Measurements from ENCODE around the gene ISOC1. TPM values are rescaled to one million over a fixed set of nuclear protein-coding genes. Genes with fewer than 3 reads are reported as not detected.

ISOC1 gene

GRCh38 chr5:129155876-129156275 is 61.3 kb downstream of the ISOC1 start:
- Histone ChIP-seq H2BK5ac (ENCODE audit: low read length) (no peak overlapping the region), H2BK12ac (ENCODE audit: low read length) (no peak overlapping the region), H2BK15ac (ENCODE audit: low read length) (no peak overlapping the region), H3K9ac (ENCODE audit: low read depth, low read length, poor library complexity) (no peak overlapping the region), H2AK5ac (ENCODE audit: low read depth, low read length) (no peak overlapping the region), H3K23ac (ENCODE audit: low read depth, low read length, poor library complexity) (no peak overlapping the region), H3K4ac (ENCODE audit: low read length) (no peak overlapping the region), H3K4me3 (ENCODE audit: low read length in 2 of 2) (no peak overlapping the region), H3K14ac (ENCODE audit: low read length) (no peak overlapping the region), H3K27ac (replicated peaks; ENCODE audit: low read length) (no peak overlapping the region), H2AFZ (ENCODE audit: low read length) (no peak overlapping the region), H3K79me1 (ENCODE audit: low read depth, low read length) (no peaks in the 10 kb centered on the region), H3K27me3 (ENCODE audit: control insufficient read depth in 3 of 3, insufficient read depth in 3 of 3, low read depth in 1 of 3, low read length in 3 of 3) (no peaks in the 10 kb centered on the region), H3K4me2 (ENCODE audit: insufficient read depth, low read length, poor library complexity, severe bottlenecking) (no peak overlapping the region), H3K9me3 (replicated peaks in 1 of 2; ENCODE audit: control insufficient read depth in 2 of 2, insufficient read depth in 1 of 2, low read depth in 1 of 2, low read length in 2 of 2) (no peaks in the 10 kb centered on the region), H2BK120ac (ENCODE audit: low read depth, low read length) (no peak overlapping the region), H4K91ac (ENCODE audit: low read depth, low read length, poor library complexity) (no peak overlapping the region), H3K4me1 (ENCODE audit: control insufficient read depth in 2 of 2, insufficient read depth in 1 of 2, low read depth in 1 of 2, low read length in 2 of 2) (no peaks in the 10 kb centered on the region), H3K18ac (ENCODE audit: low read length) (no peak overlapping the region), H4K8ac (ENCODE audit: low read depth, low read length) (no peak overlapping the region), H3K36me3 (replicated peaks in 1 of 2; ENCODE audit: control insufficient read depth in 2 of 2, insufficient read depth in 2 of 2, low read length in 2 of 2) (no peaks in the 10 kb centered on the region)
- DNase-seq (ENCODE audit: low spot score) = no peak
- WGBS, 2 donors (ENCODE audit: extremely low coverage in 2 of 2, insufficient read length in 2 of 2, insufficient replicate concordance in 1 of 2) = no CpG with 5 or more reads among the region's 3 CpGs

GRCh38 chr5:129161830-129162229 is 67.3 kb downstream of the ISOC1 start:
- no peak overlapping the region for H3K4me2 ChIP-seq (ENCODE audit: insufficient read depth, low read length, poor library complexity, severe bottlenecking)
- no peak overlapping the region for H2AK5ac ChIP-seq (ENCODE audit: low read depth, low read length)
- no peak overlapping the region for H3K23ac ChIP-seq (ENCODE audit: low read depth, low read length, poor library complexity)
- no peak overlapping the region for H2AFZ ChIP-seq (ENCODE audit: low read length)
- no peaks in the 10 kb centered on the region for H3K4me1 ChIP-seq (ENCODE audit: control insufficient read depth in 2 of 2, insufficient read depth in 1 of 2, low read depth in 1 of 2, low read length in 2 of 2)
- H3K4me3 ChIP-seq (ENCODE audit: low read length in 2 of 2) = no peak overlapping the region
- H3K4ac ChIP-seq (ENCODE audit: low read length) = no peak overlapping the region
- no peaks in the 10 kb centered on the region for H3K36me3 ChIP-seq (replicated peaks in 1 of 2; ENCODE audit: control insufficient read depth in 2 of 2, insufficient read depth in 2 of 2, low read length in 2 of 2)
- H3K27me3 ChIP-seq (ENCODE audit: control insufficient read depth in 3 of 3, insufficient read depth in 3 of 3, low read depth in 1 of 3, low read length in 3 of 3) = no peaks in the 10 kb centered on the region
- no peak overlapping the region for H4K91ac ChIP-seq (ENCODE audit: low read depth, low read length, poor library complexity)
- no peaks in the 10 kb centered on the region for H3K79me1 ChIP-seq (ENCODE audit: low read depth, low read length)
- H2BK12ac ChIP-seq (ENCODE audit: low read length) = no peak overlapping the region
- no peak overlapping the region for H4K8ac ChIP-seq (ENCODE audit: low read depth, low read length)
- no peak overlapping the region for H2BK120ac ChIP-seq (ENCODE audit: low read depth, low read length)
- no peak overlapping the region for H3K18ac ChIP-seq (ENCODE audit: low read length)
- no peak overlapping the region for H2BK15ac ChIP-seq (ENCODE audit: low read length)
- no peak overlapping the region for H2BK5ac ChIP-seq (ENCODE audit: low read length)
- H3K14ac ChIP-seq (ENCODE audit: low read length) = no peak overlapping the region
- no peaks in the 10 kb centered on the region for H3K9me3 ChIP-seq (replicated peaks in 1 of 2; ENCODE audit: control insufficient read depth in 2 of 2, insufficient read depth in 1 of 2, low read depth in 1 of 2, low read length in 2 of 2)
- H3K27ac ChIP-seq (replicated peaks; ENCODE audit: low read length) = no peak overlapping the region
- DNase-seq (ENCODE audit: low spot score) = no peak
- no peak overlapping the region for H3K9ac ChIP-seq (ENCODE audit: low read depth, low read length, poor library complexity)

Small RNA genes lying within 50 kb of the gene (small RNA-seq; reads per million reads assigned to genes)
- gene MIR4633 (ENCODE audit: insufficient read depth) = not detected

Data from neuronal stem cell (in vitro differentiated cells).